ENCODE data around the gene KCNG2. TPM values are rescaled to one million over a fixed set of nuclear protein-coding genes. Genes with fewer than 3 reads are reported as not detected.

Gene KCNG2
- total and polyA plus RNA-seq, 2 of the 4 experiments (the other 2 are of a cell fraction) = not detected

- no peaks in the 10 kb centered on the region for H3K27me3 ChIP-seq (ENCODE audit: control insufficient read depth, insufficient read depth, low read length)
- H2AFZ ChIP-seq (replicated peaks; ENCODE audit: low read length, poor library complexity) = no peak overlapping the region
- no peak overlapping the region for H3K4ac ChIP-seq (ENCODE audit: low read depth, low read length)
- H3K4me1 ChIP-seq (ENCODE audit: control insufficient read depth, insufficient read depth, low read length) = peaks cover 4% of the 10 kb centered on the region
- ChIA-PET POLR2A (ENCODE audit: unreplicated experiment) (no interaction called here), CTCF (no interaction called here)
- H3K36me3 ChIP-seq (ENCODE audit: control insufficient read depth, insufficient read depth, low read length) = peaks cover 34% of the 10 kb centered on the region
- TF ChIP-seq SMC3 (IDR thresholded peaks at IDR 0.05; ENCODE audit: low read depth, low read length) = no peak
- no peak for TF ChIP-seq MAZ (IDR thresholded peaks at IDR 0.05; ENCODE audit: borderline replicate concordance, low read depth, low read length)
- TF ChIP-seq, protein P1, sequence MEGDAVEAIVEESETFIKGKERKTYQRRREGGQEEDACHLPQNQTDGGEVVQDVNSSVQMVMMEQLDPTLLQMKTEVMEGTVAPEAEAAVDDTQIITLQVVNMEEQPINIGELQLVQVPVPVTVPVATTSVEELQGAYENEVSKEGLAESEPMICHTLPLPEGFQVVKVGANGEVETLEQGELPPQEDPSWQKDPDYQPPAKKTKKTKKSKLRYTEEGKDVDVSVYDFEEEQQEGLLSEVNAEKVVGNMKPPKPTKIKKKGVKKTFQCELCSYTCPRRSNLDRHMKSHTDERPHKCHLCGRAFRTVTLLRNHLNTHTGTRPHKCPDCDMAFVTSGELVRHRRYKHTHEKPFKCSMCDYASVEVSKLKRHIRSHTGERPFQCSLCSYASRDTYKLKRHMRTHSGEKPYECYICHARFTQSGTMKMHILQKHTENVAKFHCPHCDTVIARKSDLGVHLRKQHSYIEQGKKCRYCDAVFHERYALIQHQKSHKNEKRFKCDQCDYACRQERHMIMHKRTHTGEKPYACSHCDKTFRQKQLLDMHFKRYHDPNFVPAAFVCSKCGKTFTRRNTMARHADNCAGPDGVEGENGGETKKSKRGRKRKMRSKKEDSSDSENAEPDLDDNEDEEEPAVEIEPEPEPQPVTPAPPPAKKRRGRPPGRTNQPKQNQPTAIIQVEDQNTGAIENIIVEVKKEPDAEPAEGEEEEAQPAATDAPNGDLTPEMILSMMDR (conservative IDR thresholded peaks at IDR 0.05; ENCODE audit: low read depth, low read length) = no peak
- no peak for TF ChIP-seq RAD21 (IDR thresholded peaks at IDR 0.05; ENCODE audit: low read length)
- no peak for TF ChIP-seq RFX5 (IDR thresholded peaks at IDR 0.05; ENCODE audit: low read depth, low read length)
- TF ChIP-seq CHD1 (IDR thresholded peaks at IDR 0.05; ENCODE audit: low read depth, low read length) = no peak
- TF ChIP-seq CEBPB (IDR thresholded peaks at IDR 0.05; ENCODE audit: low read depth, low read length) = 0 out of 2 replicates have a peak, but pooled peaks have one; percentile 23
- TF ChIP-seq POLR2A (IDR thresholded peaks at IDR 0.05; ENCODE audit: low read depth, low read length) = no peak
- TF ChIP-seq NFE2L2 (IDR thresholded peaks at IDR 0.05; ENCODE audit: low read depth, low read length) = no peak
- no peak for TF ChIP-seq RCOR1 (IDR thresholded peaks at IDR 0.05; ENCODE audit: insufficient replicate concordance, low read length)
- TF ChIP-seq BHLHE40 (IDR thresholded peaks at IDR 0.05; ENCODE audit: low read depth, low read length) = peak; percentile 49; the same call in 1 of the 2 replicates
- no peak for TF ChIP-seq FOS (IDR thresholded peaks at IDR 0.05; ENCODE audit: low read depth, low read length)
- TF ChIP-seq MXI1 (IDR thresholded peaks at IDR 0.05; ENCODE audit: borderline replicate concordance, low read depth, low read length) = no peak
- no peak for TF ChIP-seq MAFK (IDR thresholded peaks at IDR 0.05; ENCODE audit: low read depth, low read length)
- H4K5ac ChIP-seq (ENCODE audit: low read depth, low read length) = no peak overlapping the region
- peak; percentile 50 for ATAC-seq (ENCODE audit: low read depth)
- H3K23ac ChIP-seq (ENCODE audit: low read depth, low read length) = no peak overlapping the region
- no peak overlapping the region for H3K56ac ChIP-seq (ENCODE audit: extremely low read depth, insufficient read depth, low read length)
- no peak overlapping the region for H2BK120ac ChIP-seq (ENCODE audit: low read depth, low read length)
- H3K14ac ChIP-seq (replicated peaks; ENCODE audit: low read depth, low read length) = no peak overlapping the region
- no peak overlapping the region for H2BK5ac ChIP-seq (ENCODE audit: low read depth, low read length, poor library complexity, severe bottlenecking)
- dilution Hi-C loops (cut with HindIII; ENCODE audit: low sequenced_read_pairs, unreplicated experiment) = no loop called here
- intact Hi-C loops (cut with micrococcal nuclease) = no loop called here
- peaks cover 0 to 7% of the 10 kb centered on the region in 2 experiments; a peak in 2 of 4 replicates for H3K79me1 ChIP-seq (ENCODE audit: low read depth in 1 of 2, low read length in 2 of 2)
- H2BK15ac ChIP-seq (ENCODE audit: low read depth, low read length) = no peak overlapping the region
- BruUV-seq (replicated peaks) = no TSS peak
- H2AK9ac ChIP-seq (replicated peaks; ENCODE audit: low read depth, low read length, poor library complexity) = no peak overlapping the region
- peaks cover 5% of the 10 kb centered on the region; the same call in 1 of the 2 replicates for H3K9me3 ChIP-seq (ENCODE audit: control insufficient read depth, insufficient read depth, low read length)
- peak; percentile 54 for DNase-seq
- no peak overlapping the region for H2AK5ac ChIP-seq (ENCODE audit: low read depth, low read length)
- H3K4me3 ChIP-seq (ENCODE audit: insufficient read depth, low read depth, low read length) = no peak overlapping the region
- no peak overlapping the region for H3K4me2 ChIP-seq (ENCODE audit: low read depth, low read length)
- in situ Hi-C loops (cut with MboI; ENCODE audit: low sequenced_read_pairs) = no loop called here
- WGBS, 2 experiments (ENCODE audit: extremely low coverage in 2 of 2, insufficient read length in 1 of 2) = 95% methylated on average over 11 of the region's 21 CpGs; no CpG with 5 or more reads in 1 of the 2 experiments
- H3K9ac ChIP-seq (ENCODE audit: low read depth, low read length) = no peak overlapping the region
- no peak overlapping the region for H2BK20ac ChIP-seq (ENCODE audit: low read depth, low read length)
- no peak overlapping the region for H3K18ac ChIP-seq (ENCODE audit: low read depth, low read length)
- no peak overlapping the region for H3K27ac ChIP-seq (ENCODE audit: insufficient read depth, low read length)
- no peak overlapping the region for H4K91ac ChIP-seq (ENCODE audit: insufficient read depth, low read depth, low read length)
- no peaks in the 10 kb centered on the region; the same call in 1 of the 2 replicates for H4K20me1 ChIP-seq (ENCODE audit: insufficient read depth, low read length)
- H3K9me1 ChIP-seq (ENCODE audit: insufficient read depth, low read length) = no peaks in the 10 kb centered on the region
- H4K8ac ChIP-seq (ENCODE audit: low read depth in 2 of 2, low read length in 2 of 2) = no peak overlapping the region
These were observed 107.7 kb downstream of the KCNG2 start for GRCh38 chr18:79905389-79905911.

Measured in IMR-90 (cell line).